ENCODE results near the gene BOLA1.

BOLA1 gene

DNA sequence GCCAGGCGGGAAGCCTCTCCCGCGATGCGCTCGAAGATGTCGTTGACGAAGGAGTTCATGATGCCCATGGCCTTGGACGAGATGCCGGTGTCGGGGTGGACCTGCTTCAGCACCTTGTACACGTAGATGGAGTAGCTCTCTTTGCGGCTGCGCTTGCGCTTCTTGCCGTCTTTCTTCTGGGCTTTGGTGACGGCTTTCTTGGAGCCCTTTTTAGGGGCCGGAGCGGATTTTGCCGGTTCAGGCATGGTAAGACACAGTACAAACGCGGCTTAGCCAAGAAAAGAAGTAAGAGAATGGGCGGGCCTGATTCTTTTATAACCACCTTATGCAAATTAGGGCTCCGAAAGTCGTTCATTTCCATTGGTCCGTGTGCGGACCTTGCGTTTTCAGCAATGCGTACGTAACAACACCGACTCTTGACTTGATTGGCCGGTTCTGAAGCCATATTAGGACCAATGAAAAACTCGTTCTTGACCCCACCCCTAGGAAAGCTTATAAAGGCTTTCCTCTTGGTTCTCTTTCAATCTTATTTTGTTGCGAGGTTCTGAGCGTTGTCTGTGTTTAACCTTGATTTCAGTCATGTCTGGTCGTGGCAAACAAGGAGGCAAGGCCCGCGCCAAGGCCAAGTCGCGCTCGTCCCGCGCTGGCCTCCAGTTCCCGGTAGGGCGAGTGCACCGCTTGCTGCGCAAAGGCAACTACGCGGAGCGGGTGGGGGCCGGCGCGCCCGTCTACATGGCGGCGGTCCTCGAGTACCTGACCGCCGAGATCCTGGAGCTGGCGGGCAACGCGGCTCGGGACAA lies 12.8 kb upstream of the BOLA1 start:
- H3K4me3 ChIP-seq (ENCODE audit: low read depth, low read length): peak overlapping the region; percentile 80

DNA sequence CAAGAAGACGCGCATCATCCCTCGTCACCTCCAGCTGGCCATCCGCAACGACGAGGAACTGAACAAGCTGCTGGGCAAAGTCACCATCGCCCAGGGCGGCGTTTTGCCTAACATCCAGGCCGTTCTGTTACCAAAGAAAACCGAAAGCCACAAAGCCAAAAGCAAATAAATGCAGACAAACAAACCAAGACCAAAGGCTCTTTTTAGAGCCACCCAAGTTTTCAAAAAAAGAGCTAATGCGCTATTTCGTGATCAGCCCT lies 12.2 kb upstream of the BOLA1 start:
- H3K4me3 ChIP-seq (ENCODE audit: low read depth, low read length): peak overlapping the region; percentile 80

DNA sequence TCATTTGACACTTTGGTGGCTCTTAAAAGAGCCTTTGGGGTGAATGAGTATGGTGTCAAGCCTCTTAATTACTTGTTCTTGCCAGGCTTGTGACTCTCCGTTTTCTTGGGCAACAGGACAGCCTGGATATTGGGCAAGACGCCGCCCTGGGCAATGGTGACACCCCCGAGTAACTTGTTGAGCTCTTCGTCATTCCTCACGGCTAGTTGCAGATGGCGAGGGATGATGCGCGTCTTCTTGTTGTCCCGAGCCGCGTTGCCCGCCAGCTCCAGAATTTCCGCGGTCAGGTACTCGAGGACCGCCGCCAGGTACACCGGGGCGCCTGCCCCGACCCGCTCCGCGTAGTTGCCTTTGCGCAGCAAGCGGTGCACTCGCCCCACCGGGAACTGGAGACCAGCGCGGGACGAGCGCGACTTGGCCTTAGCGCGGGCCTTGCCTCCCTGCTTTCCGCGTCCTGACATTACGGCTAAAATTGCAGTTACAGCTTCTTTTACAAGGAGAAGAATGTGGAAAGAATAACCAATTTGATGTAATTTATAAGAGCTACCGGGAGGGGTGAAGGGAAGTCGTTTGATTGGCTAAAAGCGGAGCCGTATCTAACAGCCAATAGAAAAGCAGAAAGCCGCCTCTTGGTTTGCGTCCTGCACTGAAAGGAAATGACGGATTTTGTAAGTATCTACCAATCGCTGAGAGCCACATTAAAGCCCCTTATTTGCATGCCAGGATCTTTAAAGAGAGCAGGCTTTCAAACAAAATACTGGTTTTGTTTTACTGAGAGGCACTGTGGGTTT lies 11.7 kb upstream of the BOLA1 start:
- peak overlapping the region; percentile 80 for H3K4me3 ChIP-seq (ENCODE audit: low read depth, low read length)

DNA sequence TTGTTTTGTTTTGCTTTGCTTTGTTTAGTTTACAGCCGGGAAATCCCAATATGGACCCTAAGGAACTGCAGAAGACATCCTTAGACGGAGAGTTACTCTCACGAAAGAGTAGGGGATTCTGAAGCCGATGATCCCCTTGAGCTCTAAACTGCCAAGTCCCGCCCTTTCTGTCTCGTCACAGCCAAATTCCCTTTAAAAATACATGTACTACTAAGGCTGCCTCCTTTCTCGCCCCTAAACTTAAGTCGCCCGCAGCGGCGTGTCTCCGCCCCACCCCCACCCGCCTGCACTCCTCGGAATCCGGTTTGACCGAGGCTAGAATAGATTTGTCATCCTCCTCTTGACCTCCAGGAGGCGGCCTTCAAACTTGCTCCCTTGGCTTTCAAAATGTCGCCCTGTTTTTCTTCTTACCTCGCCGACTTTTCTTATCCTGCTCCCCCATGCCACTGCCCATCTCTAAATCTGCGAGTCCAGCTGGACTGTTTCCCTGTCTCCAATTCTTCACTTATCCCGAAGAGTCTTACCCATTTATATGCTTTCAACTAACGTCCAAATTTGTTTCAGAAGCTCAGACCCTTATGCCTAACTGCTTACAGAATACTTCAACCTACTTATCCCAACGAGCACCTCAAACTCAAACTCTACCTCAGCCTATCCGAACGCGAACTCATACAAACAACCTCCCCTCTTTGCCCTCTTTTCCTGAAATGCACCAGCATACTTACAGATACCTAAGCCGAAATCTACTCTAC lies 10.9 kb upstream of the BOLA1 start:
- peak overlapping the region; percentile 50 for H3K4me3 ChIP-seq (ENCODE audit: low read depth, low read length)

DNA sequence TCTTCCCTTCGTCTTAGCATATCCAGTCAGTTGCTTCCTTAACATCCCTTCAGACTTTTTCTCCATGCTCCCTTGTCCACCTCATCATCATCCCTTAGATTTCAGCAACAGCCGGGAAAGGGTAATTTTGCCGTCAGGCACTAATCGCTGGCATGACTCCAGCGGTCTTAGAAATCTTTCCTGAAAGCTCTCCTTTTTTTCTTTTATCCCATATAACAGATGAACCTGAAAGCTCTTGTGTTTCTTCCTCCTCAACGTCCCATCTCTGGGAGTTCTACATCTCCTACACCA lies 10.4 kb upstream of the BOLA1 start:
- H3K4me3 ChIP-seq (ENCODE audit: low read depth, low read length): peak overlapping the region; percentile 50

DNA sequence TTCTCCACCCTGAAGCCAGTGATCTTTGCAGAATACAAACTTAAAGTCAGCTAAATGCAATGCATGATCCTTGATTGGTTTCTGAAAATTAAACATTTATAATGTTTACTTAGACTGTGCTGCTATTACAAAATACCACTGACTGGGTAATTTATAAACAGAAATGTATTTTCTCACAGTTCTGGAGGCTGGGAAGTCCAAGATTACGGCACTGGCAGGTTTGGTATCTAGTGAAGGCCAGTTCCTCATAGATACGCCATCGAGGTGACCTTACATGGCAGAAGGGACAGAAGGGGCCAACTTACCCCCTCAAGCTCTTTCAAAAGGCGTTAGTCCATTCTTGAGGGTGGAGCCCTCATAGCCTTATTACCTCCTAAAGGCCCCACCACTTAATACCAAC lies 2.8 kb upstream of the BOLA1 start:
- H3K4me3 ChIP-seq (ENCODE audit: low read depth, low read length): no peak overlapping the region

DNA sequence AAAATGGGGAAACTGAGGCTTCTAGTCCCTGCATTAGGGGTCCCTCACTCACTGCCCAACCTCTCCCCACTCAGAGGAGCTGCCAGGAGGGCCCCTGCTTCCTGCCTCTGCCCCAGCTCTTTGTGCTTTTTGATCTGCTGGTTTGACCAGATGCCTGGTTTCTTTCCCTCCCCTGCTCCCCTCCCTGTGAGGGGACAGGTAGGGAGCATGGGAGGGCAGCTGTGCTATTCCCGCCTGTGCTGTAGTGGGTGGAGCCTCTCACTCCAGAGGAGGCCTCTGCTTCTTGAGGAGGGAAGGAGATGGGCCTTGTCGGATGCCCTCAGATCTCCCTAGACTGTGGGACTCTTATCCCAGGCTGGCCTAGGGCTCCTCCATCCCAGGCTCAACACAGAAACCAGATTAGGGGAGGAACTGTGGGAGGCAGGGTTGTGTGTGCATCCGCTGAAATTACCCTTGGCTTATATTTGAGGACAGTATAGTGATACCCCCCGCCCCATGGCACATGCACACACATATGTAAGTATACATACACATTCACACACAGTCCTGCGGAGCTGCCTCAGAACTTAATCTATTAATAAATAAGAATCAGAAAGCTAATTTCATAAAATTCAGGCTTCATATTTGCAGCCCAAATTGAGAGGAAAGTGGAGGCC lies 4.6 kb downstream of the BOLA1 start:
- H3K4me3 ChIP-seq (ENCODE audit: low read depth, low read length): no peak overlapping the region

DNA sequence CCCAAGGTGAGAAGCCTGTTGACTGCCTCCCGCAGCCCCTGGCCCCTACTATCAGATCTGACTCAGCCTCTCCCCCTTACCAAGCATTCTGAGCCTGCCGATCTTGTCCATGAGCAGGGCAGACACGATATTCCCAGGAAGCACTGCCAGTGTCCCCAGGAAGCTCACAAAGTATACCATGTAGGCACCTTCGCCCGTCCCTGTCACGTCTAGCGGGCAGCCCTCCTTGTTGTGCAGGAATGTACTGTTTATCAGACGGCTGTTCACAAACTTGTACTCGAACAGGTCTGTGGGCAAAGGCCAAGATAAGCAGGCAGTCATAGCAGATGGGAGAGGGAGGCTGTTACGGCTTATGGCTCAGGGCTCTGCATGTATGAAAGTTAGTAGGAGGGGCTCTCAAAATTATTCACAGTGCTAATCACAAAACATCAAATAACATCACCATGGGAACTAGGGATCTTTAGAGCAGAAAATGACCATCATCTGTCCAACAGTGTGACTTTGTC lies 7.3 kb downstream of the BOLA1 start:
- H3K4me3 ChIP-seq (ENCODE audit: low read depth, low read length): no peak overlapping the region

DNA sequence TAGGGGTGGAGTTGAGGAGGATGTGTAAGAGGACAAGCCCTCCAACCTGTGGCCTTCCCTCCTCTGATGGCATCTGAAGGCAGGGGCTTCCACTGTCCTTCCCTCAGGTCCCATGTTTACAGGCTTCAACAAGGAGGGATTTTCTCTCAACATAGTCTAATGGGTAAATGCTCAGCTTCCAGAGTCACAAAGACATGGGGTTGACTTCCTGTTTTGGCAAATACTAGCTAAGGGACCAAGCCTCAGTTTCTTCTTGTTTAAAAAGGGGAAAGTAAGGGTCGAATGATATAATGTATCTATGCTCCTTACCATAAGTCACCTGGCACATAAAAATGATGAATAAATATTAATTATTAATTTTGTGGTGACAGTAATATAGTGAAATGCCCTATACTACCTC lies 15.2 kb downstream of the BOLA1 start:
- H3K4me3 ChIP-seq (ENCODE audit: low read depth, low read length): no peak overlapping the region

DNA sequence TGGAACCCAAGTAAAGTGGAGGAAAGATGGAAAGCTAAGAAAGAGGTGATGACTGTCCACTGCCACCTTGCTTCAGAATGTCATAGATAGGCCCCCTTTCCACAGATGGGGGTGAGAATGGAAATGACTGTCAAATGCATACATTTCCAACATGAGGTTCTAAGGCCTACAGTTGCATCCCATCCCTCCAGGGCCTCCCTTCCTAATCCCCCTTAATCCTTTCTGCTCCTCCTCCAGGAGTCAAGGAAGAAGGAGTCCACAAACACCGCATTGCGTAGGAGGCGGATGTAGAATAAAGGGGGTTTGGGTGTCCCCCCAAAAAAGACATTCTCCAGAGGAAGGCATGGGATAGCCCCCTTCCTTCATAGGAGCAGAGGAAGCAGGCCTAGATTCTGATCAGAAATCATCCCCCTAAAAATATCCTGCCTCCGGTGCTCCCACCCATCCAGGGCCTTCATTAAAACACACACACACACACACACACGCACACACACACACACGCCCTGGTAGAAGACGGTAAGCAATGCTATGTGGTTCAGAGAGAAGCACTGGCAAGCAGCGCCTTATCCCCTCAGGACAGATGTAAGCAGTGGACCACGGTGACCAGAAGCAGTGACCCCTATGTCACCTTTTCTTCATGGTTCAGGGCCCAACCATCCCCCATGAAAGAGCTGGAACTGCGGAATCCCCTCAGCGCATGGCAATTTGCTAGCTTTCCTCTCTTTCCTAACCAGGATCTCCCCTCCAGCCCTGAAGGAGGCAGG lies 16.2 kb downstream of the BOLA1 start:
- no peak overlapping the region for H3K4me3 ChIP-seq (ENCODE audit: low read depth, low read length)

DNA sequence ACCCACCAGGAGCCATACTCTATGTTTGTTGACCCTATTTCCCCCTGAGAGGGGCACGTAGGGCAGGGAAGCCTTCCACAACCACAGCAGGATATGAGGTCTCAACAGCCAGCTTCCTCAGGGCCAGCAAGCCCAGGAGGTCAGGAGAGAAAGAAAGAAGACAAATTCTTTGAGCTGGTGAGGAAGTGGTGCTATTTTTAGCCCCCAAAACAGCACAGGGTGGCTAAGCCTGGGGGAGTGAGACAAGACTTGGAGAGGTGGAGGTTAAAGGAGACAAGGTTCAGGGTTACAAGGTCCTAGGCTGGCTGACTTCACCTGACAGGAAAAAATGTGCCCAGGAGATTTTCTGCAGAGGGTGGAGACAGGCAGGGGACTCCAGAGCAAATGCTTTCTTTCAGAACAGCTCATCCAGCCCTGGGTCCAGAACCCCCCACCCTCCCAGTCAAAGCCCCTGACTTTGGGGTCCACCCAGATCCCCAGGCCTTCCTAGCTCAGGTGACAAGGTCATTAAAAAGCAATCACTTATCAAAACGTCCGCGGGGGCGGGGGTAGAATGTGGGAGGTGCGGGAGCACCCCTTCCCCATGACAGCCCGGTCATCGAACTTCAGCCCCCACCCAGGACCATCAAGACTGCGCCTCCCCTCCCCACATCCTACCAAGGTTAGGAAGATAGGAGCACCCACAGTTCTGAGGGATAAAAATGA lies 17.0 kb downstream of the BOLA1 start:
- H3K4me3 ChIP-seq (ENCODE audit: low read depth, low read length): peak overlapping the region; percentile 76

DNA sequence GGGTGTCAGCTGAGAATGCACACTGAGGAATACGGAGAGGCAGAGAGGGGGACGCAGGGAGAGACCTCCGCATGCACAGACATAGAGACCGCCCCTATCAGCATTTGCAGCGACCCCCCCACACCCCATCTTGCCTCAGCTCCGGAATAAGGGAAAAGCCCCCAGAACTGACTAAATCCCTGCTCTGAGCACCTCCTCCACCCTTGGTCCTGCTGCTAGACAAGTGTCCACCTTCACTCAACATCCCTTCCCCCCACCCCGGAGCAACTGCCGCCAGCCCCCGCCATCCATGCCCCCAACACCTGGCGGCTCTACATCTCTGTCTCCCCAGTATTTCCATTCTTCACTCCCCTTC lies 17.5 kb downstream of the BOLA1 start:
- peak overlapping the region; percentile 76 for H3K4me3 ChIP-seq (ENCODE audit: low read depth, low read length)

DNA sequence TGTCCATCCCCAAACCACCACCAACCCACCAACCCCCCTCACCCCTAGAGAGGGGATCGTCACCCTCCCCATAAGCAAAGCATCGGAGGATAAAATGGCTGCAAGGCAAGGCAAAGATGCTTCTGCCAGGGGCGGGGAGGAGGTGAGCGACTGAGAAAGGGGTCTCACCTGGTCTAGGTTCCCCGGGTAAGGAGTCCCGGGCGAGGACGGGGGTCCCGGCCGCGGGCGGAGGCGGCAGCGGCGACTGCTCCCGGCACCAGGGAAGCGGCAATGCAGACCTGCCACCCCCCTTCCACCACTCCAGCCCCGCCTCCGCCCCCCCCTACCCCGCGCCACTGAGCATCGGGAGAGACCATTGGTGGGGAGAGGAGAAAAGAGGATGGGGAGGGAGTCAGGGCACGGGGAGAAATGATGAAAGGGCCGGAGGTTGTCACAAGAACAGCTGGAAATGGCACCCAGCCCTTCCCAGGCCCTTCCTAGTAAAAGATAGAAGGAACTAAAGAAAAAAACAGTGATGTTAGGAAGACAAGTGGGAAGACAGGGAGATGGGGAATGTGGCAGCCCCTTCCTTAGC lies 18.3 kb downstream of the BOLA1 start, which contains the start of gene SV2A:
TSS of gene SV2A (minus strand) at position 274 of the 574 bp plus-strand sequence. CDS start 4,004 bp downstream, outside the sequence.
- peak within 1 kb of the TSS; percentile 76 for H3K4me3 ChIP-seq (ENCODE audit: low read depth, low read length)

DNA sequence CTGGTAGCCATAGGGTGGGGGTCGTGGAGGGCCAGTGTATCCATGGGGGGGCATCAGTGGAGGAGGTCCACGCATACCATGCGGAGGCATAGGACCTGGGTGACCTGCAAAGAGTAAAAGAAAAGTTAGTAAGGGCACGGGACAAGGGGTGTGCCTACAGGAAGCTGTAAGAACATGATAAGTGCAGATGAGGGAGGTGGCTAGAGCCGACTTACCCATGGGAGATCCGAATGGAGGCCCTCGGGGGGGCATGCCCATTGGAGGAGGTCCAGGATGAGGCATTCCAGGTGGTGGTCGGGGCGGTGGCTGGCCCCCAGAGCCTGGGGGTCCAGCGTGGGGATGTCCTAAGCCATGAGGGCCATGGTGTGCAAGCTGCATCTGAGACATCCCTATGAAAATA lies 24.3 kb downstream of the BOLA1 start:
- H3K4me3 ChIP-seq (ENCODE audit: low read depth, low read length): no peak overlapping the region

DNA sequence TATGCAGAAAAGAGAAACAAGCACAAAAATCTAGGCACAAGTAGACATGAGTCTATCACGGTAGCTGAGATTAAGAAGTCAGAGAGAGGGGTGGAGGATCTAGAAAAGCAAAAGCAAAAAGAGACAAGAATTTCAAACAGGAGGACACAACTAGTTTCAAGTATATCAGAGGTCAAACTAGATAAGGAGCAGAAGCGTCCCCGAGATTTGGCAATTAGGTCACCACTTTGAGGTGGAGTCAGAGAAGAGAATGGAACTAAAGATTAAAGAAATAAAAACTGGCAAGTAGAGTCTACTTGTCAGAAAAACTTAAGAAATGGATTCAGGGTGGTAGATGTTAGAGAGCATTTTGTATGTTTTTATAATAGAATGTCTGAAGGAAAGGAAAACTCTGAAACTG lies 26.0 kb downstream of the BOLA1 start:
- no peak overlapping the region for H3K4me3 ChIP-seq (ENCODE audit: low read depth, low read length)

DNA sequence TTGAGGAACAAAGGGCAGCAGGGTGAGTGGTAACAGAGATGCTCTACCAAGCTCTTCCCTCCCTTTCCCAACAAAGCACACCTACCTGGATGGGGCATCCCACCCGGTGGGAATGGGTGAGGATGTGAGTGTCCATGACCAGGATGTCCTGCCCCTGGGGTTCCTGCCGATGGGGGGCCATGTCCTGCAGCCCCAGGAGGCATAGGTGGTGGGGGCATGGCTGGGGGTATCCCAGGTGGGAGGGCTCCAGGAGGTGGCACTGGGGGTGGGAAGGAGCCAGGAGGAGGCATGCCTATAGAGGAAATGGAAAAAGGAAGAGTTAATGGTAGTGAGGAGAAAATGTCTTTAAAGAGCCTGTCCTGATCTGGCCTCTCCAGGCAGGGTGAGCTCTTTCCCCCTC lies 26.4 kb downstream of the BOLA1 start:
- no peak overlapping the region for H3K4me3 ChIP-seq (ENCODE audit: low read depth, low read length)

DNA sequence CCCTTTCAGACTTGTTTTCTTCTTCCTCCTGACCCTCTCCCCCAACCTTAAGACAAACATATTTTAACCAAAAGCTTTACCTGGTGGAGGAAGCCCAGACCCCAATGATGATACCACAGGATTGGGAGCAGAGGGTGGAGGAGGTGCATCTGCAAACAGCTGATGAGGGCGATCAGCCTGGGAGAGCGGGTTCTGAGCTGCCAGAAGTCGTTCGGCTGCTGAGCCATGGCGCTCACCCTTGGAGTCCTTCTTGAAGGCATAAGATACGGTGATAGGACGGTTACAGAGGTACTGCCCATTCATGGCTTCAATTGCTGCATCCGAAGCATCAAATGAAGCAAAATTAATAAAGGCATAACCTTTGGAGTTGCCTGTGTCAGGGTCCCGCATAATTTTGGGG lies 26.9 kb downstream of the BOLA1 start:
- no peak overlapping the region for H3K4me3 ChIP-seq (ENCODE audit: low read depth, low read length)

DNA sequence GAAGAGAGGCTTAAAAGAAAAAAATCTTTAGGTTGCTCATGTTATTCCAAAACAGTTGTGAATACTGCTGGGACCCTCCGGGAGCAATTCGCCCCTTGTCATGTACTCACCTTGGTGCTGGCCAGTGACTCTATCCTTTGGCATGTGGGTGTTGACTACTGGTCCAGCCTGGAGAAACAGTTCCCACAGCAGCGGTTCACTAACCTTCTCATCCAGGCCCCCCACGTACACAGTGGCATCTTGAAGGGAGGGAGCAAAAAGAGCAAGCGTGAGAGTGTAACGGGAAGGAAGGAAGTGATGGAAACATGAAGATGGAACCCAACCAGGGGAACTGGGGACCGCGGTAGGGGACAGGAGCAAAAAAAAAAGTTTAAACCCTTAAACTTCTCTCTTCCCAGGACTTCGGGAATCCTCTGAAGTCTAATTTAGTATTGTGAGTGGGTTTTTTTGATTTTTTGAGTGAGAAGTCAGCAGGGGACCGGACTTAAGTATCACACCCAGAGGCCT lies 27.7 kb downstream of the BOLA1 start:
- H3K4me3 ChIP-seq (ENCODE audit: low read depth, low read length): peak overlapping the region; percentile 92
